Lower leg skin (tissue), 3 donors: Measurements from ENCODE around the gene IMMP2L.

Source experiments
- POLR2A ChIP-seq, 2 donors: fragments of 450-650 bp; IDR thresholded peaks; one replicate each; pipeline ENCODE4 v1.6.1; 2016 to 2017; ENCODE audit warnings: antibody characterized with exemption in 2 of 2, mild to moderate bottlenecking in 1 of 2, moderate library complexity in 1 of 2
- TF ChIP-seq, protein P1 (sequence below), 3 donors: fragments of 450-650 bp; IDR thresholded peaks; one replicate each; pipeline ENCODE4 v1.5.1; 2016; ENCODE audit warnings: antibody characterized with exemption in 3 of 3, mild to moderate bottlenecking in 3 of 3, moderate library complexity in 2 of 3

DNA sequence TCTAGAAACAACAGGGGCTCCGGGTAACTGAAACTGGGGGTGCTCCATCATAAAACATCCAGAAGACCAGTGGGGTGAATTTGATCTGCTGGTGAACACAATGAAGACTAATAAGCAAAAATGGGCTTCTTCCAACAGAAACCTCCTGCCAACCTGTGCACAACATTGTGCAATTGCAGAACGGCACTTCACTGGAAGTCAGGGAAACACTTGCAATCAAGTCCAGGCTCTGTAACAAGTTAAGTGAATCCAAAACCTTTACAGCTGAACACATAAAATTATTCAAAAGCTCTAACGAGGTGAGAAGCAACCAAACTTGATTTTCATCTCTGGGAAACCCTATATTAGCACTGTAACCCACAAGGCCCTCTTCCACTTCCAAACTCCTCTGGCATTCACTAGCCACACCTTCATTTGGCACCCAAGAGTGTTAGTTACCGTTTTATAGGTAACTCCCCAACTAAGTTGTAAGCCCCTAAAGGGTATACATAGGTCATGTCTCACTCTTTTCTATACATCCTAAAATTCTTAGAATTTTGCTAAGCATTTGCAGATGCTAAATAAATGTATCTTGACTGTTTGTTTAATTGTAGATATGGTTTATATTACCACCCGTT lies 22.0 kb downstream of the IMMP2L start:
- TF ChIP-seq, protein P1, sequence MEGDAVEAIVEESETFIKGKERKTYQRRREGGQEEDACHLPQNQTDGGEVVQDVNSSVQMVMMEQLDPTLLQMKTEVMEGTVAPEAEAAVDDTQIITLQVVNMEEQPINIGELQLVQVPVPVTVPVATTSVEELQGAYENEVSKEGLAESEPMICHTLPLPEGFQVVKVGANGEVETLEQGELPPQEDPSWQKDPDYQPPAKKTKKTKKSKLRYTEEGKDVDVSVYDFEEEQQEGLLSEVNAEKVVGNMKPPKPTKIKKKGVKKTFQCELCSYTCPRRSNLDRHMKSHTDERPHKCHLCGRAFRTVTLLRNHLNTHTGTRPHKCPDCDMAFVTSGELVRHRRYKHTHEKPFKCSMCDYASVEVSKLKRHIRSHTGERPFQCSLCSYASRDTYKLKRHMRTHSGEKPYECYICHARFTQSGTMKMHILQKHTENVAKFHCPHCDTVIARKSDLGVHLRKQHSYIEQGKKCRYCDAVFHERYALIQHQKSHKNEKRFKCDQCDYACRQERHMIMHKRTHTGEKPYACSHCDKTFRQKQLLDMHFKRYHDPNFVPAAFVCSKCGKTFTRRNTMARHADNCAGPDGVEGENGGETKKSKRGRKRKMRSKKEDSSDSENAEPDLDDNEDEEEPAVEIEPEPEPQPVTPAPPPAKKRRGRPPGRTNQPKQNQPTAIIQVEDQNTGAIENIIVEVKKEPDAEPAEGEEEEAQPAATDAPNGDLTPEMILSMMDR (IDR thresholded peaks at IDR 0.05): no peak
- no peak for TF ChIP-seq POLR2A (IDR thresholded peaks at IDR 0.05)
